ENCODE data around the gene MXD1. TPM values are rescaled to one million over a fixed set of nuclear protein-coding genes. Genes with fewer than 3 reads are reported as not detected.

The MXD1 gene
- total and polyA plus RNA-seq, 4 donors: 4.0 to 63.7 (median 38.2) TPM

DNA sequence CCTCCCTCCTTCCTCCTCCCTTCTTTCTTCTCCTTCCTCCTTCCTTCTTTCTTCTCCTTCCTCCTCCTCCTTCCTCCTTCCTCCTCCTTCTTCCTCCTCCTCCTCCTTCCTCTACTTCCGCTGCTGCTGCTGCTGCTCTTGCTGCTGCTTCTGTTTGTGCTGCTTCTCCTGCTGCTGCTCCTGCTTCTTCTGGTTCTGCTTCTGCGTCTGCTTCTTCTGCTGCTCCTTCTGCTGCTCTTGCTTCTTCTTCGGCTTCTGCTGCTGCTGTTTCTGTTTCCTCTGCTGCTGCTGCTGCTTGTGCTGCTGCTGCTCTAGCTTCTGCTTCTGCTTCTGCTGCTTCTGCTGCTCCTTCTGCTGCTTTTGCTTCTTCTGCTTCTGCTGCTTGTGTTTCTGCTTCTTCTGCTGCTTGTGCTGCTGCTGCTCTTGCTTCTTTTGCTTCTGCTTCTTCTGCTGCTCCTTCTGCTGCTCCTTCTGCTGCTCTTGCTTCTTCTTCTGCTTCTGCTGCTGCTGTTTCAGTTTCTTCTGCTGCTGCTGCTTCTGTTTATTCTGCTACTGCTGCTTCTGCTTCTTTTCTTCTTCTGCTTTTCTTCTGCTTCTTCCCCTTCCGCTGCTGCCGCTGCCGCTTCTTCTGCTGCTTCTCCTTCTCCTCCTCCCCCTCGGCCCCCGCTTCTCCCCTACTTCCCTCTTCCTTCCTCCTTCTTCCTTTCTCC, 12.5 kb upstream of the MXD1 start:
- TF ChIP-seq, protein P1, sequence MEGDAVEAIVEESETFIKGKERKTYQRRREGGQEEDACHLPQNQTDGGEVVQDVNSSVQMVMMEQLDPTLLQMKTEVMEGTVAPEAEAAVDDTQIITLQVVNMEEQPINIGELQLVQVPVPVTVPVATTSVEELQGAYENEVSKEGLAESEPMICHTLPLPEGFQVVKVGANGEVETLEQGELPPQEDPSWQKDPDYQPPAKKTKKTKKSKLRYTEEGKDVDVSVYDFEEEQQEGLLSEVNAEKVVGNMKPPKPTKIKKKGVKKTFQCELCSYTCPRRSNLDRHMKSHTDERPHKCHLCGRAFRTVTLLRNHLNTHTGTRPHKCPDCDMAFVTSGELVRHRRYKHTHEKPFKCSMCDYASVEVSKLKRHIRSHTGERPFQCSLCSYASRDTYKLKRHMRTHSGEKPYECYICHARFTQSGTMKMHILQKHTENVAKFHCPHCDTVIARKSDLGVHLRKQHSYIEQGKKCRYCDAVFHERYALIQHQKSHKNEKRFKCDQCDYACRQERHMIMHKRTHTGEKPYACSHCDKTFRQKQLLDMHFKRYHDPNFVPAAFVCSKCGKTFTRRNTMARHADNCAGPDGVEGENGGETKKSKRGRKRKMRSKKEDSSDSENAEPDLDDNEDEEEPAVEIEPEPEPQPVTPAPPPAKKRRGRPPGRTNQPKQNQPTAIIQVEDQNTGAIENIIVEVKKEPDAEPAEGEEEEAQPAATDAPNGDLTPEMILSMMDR (IDR thresholded peaks at IDR 0.05; ENCODE audit: control extremely low read depth, extremely low read depth): no peak
- WGBS, 2 donors: 24 to 44% methylated on average over 8 of the region's 8 CpGs
- ATAC-seq (ENCODE audit: insufficient read depth, low FRiP score): no peak
- peak overlapping the region in 1 of 2 donors; percentile 23 for H3K27ac ChIP-seq (ENCODE audit: low read depth in 1 of 2, low read length in 1 of 2)
- no peak overlapping the region for H3K4me3 ChIP-seq
- no peak overlapping the region for H3K9ac ChIP-seq (ENCODE audit: insufficient read depth in 1 of 2, low read length in 2 of 2)
- no peaks in the 10 kb centered on the region for H3K9me3 ChIP-seq (ENCODE audit: control insufficient read depth in 4 of 4, insufficient read depth in 3 of 4, low read length in 3 of 4)
- no peaks in the 10 kb centered on the region for H3K27me3 ChIP-seq (ENCODE audit: control insufficient read depth in 3 of 3, insufficient read depth in 3 of 3, low read length in 2 of 3)
- H3K4me1 ChIP-seq (ENCODE audit: control insufficient read depth in 5 of 5, insufficient read depth in 5 of 5, low read length in 5 of 5): no peaks in the 10 kb centered on the region
- no peak for DNase-seq
- H3K36me3 ChIP-seq (ENCODE audit: control insufficient read depth in 4 of 4, insufficient read depth in 4 of 4, low read length in 4 of 4): peaks cover 11 to 30% (median 15%) of the 10 kb centered on the region in 4 donors

GRCh38 chr2:69907216-69907615, 7.7 kb upstream of the MXD1 start:
- no peak overlapping the region for H3K9ac ChIP-seq (ENCODE audit: insufficient read depth in 1 of 2, low read length in 2 of 2)
- H3K27me3 ChIP-seq (ENCODE audit: control insufficient read depth in 3 of 3, insufficient read depth in 3 of 3, low read length in 2 of 3): no peaks in the 10 kb centered on the region
- H3K36me3 ChIP-seq (ENCODE audit: control insufficient read depth in 4 of 4, insufficient read depth in 4 of 4, low read length in 4 of 4): peaks cover 6 to 32% (median 13%) of the 10 kb centered on the region in 4 donors

DNA sequence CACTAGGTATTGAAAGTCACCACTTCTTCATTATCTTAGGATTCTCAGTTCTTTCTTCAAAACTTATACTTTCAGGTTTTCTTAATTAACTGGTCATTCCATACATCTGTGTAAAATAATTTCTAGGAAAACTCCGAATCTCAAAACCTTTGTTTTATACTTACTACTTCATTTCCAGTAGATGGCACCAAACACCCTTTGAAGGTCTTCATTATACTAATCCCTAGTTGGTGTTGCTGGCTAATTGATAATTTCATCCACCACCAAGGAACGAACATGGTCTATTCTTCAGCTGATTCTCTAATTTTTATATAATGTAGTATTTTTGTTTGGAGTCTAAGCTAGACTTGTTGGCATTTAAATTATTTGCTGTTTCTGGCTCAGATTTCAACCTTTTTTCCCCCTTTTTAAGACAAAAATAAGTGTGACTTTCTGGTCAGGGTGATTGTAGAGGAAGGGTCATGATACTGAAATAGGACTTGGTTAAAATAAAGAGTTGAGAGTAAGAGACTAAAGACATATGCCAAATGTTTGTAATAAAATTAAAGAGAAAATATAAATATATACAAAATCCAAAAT, 2.8 kb upstream of the MXD1 start:
- Histone ChIP-seq H3K27me3 (ENCODE audit: control insufficient read depth in 3 of 3, insufficient read depth in 3 of 3, low read length in 2 of 3) (no peaks in the 10 kb centered on the region), H3K9ac (ENCODE audit: insufficient read depth in 1 of 2, low read length in 2 of 2) (peak overlapping the region in 1 of 2 donors; percentile 2), H3K4me3 (no peak overlapping the region), H3K4me1 (ENCODE audit: control insufficient read depth in 5 of 5, insufficient read depth in 5 of 5, low read length in 5 of 5) (peaks cover 0 to 17% (median 3%) of the 10 kb centered on the region in 5 donors), H3K36me3 (ENCODE audit: control insufficient read depth in 4 of 4, insufficient read depth in 4 of 4, low read length in 4 of 4) (peaks cover 5 to 17% (median 11%) of the 10 kb centered on the region in 4 donors), H3K9me3 (ENCODE audit: control insufficient read depth in 4 of 4, insufficient read depth in 3 of 4, low read length in 3 of 4) (no peaks in the 10 kb centered on the region), H3K27ac (ENCODE audit: low read depth in 1 of 2, low read length in 1 of 2) (no peak overlapping the region)
- WGBS, 2 donors: 3% methylated on average over 2 of the region's 2 CpGs
- DNase-seq (peak in 2 of 3 donors; percentile 73 to 77), ATAC-seq (ENCODE audit: insufficient read depth, low FRiP score) (no peak)
- TF ChIP-seq, protein P1 (IDR thresholded peaks at IDR 0.05; ENCODE audit: control extremely low read depth, extremely low read depth): peak; percentile 44

More at GRCh38 chr2:69907216-69907615, 7.7 kb upstream of the MXD1 start:
- ATAC-seq (ENCODE audit: insufficient read depth, low FRiP score) (no peak), DNase-seq (no peak)
- H3K4me3 ChIP-seq: no peak overlapping the region
- TF ChIP-seq, protein P1 (IDR thresholded peaks at IDR 0.05; ENCODE audit: control extremely low read depth, extremely low read depth): no peak
- H3K27ac ChIP-seq (ENCODE audit: low read depth in 1 of 2, low read length in 1 of 2): no peak overlapping the region
- H3K9me3 ChIP-seq (ENCODE audit: control insufficient read depth in 4 of 4, insufficient read depth in 3 of 4, low read length in 3 of 4): no peaks in the 10 kb centered on the region
- no peaks in the 10 kb centered on the region for H3K4me1 ChIP-seq (ENCODE audit: control insufficient read depth in 5 of 5, insufficient read depth in 5 of 5, low read length in 5 of 5)
